Endothelial cell of umbilical vein (primary cell): ENCODE measurements around the gene PIK3R6. TPM values are rescaled to one million over a fixed set of nuclear protein-coding genes. Genes with fewer than 3 reads are reported as not detected.

ENCODE experiments used
- BruUV-seq: library from RNA; stranded (reverse); fragments of 400-500 nt; replicated peaks from 2 replicates; lab custom pipeline; 2021; lab: Mats Ljungman, UMichigan
- CTCF ChIA-PET: fragments of 300-600, 350-600 bp; sonication (Branson Sonifier 250); formaldehyde crosslinking; loops from one replicate; lab custom pipeline; 2021; ENCODE audit warnings: antibody characterized with exemption, inconsistent platforms; lab: Charles Lee
- POLR2A ChIA-PET: fragments of 300-600, 350-600 bp; sonication (Branson Sonifier 250); formaldehyde crosslinking; loops from one replicate; lab custom pipeline; 2021; ENCODE audit warnings: antibody characterized with exemption, inconsistent platforms; lab: Charles Lee
- DNase-seq: peaks from one replicate; pipeline ENCODE4 v3.0.0-alpha.2; 2011; ENCODE audit warnings: low read depth, low spot score
- FAIRE-seq: peaks from 2 replicates; lab custom pipeline; 2011; peaks lifted over from hg19 to GRCh38; lab: Jason Lieb, UNC
- H2AFZ ChIP-seq: 2 replicates; pipeline ENCODE4 v1.6.0; 2012; ENCODE audit warnings: low read depth, low read length, control low read depth, inconsistent platforms
- H3K27ac ChIP-seq: 2 replicates; pipeline ENCODE4 v1.5.1; 2011; ENCODE audit warnings: low read depth, mild to moderate bottlenecking, control low read depth, low read length, moderate library complexity; ENCODE audit not compliant: insufficient read depth
- H3K27me3 ChIP-seq, 2 experiments: 2 replicates each; pipeline versions ENCODE4 v1.6.0 to v1.6.1; 2011; ENCODE audit warnings: low read length in 2 of 2, mixed read lengths in 1 of 2; ENCODE audit not compliant: control insufficient read depth in 2 of 2, insufficient read depth in 2 of 2
- H3K36me3 ChIP-seq, 2 experiments: 2 replicates in 1 of 2; 3 replicates in 1 of 2; pipeline ENCODE4 v1.5.1; 2011; ENCODE audit warnings: low read length in 2 of 2, mild to moderate bottlenecking in 1 of 2, moderate library complexity in 1 of 2; ENCODE audit not compliant: control insufficient read depth in 2 of 2, insufficient read depth in 2 of 2; ENCODE audit errors: extremely low read depth in 1 of 2
- H3K4me1 ChIP-seq: 3 replicates; pipeline ENCODE4 v1.5.1; 2011; ENCODE audit warnings: mild to moderate bottlenecking, low read length; ENCODE audit not compliant: control insufficient read depth, insufficient read depth; ENCODE audit errors: extremely low read depth
- H3K4me2 ChIP-seq: 2 replicates; pipeline ENCODE4 v1.6.1; 2011; ENCODE audit warnings: low read length, control low read depth, mixed read lengths; ENCODE audit not compliant: insufficient read depth
- H3K4me3 ChIP-seq, 3 experiments: fragments of 200-600 bp in 1 of 3; sonication (generic), shearing (Covaris generic) in 1 of 3; replicated peaks in 1 of 3; 2 replicates each; pipeline ENCODE4 v1.5.1; 2011 to 2016; ENCODE audit warnings: control low read depth in 3 of 3, low read length in 3 of 3, mild to moderate bottlenecking in 2 of 3, inconsistent platforms in 1 of 3, low read depth in 1 of 3, moderate library complexity in 1 of 3; ENCODE audit not compliant: insufficient read depth in 1 of 3
- H3K79me2 ChIP-seq: 2 replicates; pipeline ENCODE4 v1.6.0; 2012; ENCODE audit warnings: low read length, inconsistent platforms; ENCODE audit not compliant: control insufficient read depth, insufficient read depth
- H3K9ac ChIP-seq: replicated peaks from 2 replicates; pipeline ENCODE3; 2011; ENCODE audit warnings: low read length, control low read depth; ENCODE audit not compliant: insufficient read depth; ENCODE audit errors: extremely low read depth
- H3K9me1 ChIP-seq: replicated peaks from 3 replicates; pipeline ENCODE4 v1.6.0; 2011; ENCODE audit warnings: mild to moderate bottlenecking, low read length; ENCODE audit not compliant: control insufficient read depth, insufficient read depth; ENCODE audit errors: extremely low read depth
- H3K9me3 ChIP-seq: replicated peaks from 2 replicates; pipeline ENCODE4 v1.5.1; 2012; ENCODE audit warnings: low read length, inconsistent platforms; ENCODE audit not compliant: control insufficient read depth, insufficient read depth
- H4K20me1 ChIP-seq: replicated peaks from 2 replicates; pipeline ENCODE3; 2011; ENCODE audit warnings: mild to moderate bottlenecking, low read length; ENCODE audit not compliant: control insufficient read depth, insufficient read depth; ENCODE audit errors: extremely low read depth
- CTCF ChIP-seq, 2 donors: IDR thresholded peaks; 1 replicate in 1 of 2; 2 replicates in 1 of 2; pipeline ENCODE4 v1.5.1; 2011; ENCODE audit warnings: low read length in 2 of 2, mild to moderate bottlenecking in 2 of 2, moderate library complexity in 2 of 2, control low read depth in 1 of 2, inconsistent platforms in 1 of 2, low read depth in 1 of 2; ENCODE audit not compliant: insufficient read depth in 1 of 2; ENCODE audit errors: extremely low read depth in 1 of 2
- EZH2 ChIP-seq: IDR thresholded peaks from 2 replicates; pipeline ENCODE4 v1.6.1; 2012; ENCODE audit warnings: borderline replicate concordance, low read depth, mild to moderate bottlenecking, moderate library complexity, low read length, inconsistent platforms; ENCODE audit not compliant: severe bottlenecking
- FOS ChIP-seq: IDR thresholded peaks from 2 replicates; pipeline ENCODE4 v1.6.1; 2011; ENCODE audit warnings: mild to moderate bottlenecking, low read length, moderate library complexity, borderline replicate concordance; ENCODE audit not compliant: insufficient read depth
- GATA2 ChIP-seq: IDR thresholded peaks from 2 replicates; pipeline ENCODE4 v1.7.0; 2011; ENCODE audit warnings: low read depth, mild to moderate bottlenecking, moderate library complexity, mixed read lengths, low read length; ENCODE audit not compliant: insufficient read length, insufficient read depth
- JUN ChIP-seq: IDR thresholded peaks from 2 replicates; pipeline ENCODE4 v1.6.1; 2011; ENCODE audit warnings: borderline replicate concordance, low read depth; ENCODE audit not compliant: insufficient read length, insufficient read depth
- MAX ChIP-seq: IDR thresholded peaks from 2 replicates; pipeline ENCODE4 v1.6.1; 2011; ENCODE audit not compliant: insufficient read depth, insufficient read length
- MYC ChIP-seq: IDR thresholded peaks from one replicate; pipeline ENCODE4 v1.6.1; 2011; ENCODE audit warnings: mild to moderate bottlenecking, low read depth, low read length
- POLR2A ChIP-seq: IDR thresholded peaks from 2 replicates; pipeline ENCODE4 v1.6.1; 2012; ENCODE audit warnings: low read depth, mild to moderate bottlenecking, control low read depth, low read length
- POLR2AphosphoS5 ChIP-seq: IDR thresholded peaks from 2 replicates; pipeline ENCODE4 v1.6.1; 2012; ENCODE audit warnings: low read depth, mild to moderate bottlenecking, control low read depth, low read length, moderate library complexity; ENCODE audit not compliant: insufficient read depth
- dilution Hi-C: fragments of 300-500 bp; cut with MboI; formaldehyde crosslinking; loops from one replicate; pipeline ENCODE4 v1.15.0; 2019; ENCODE audit warnings: low sequenced_read_pairs; ENCODE audit not compliant: extremely low pct_ligation_motif_present
- intact Hi-C: fragments of 100-400 bp; cut with micrococcal nuclease; formaldehyde crosslinking; loops from one replicate; pipeline ENCODE4 v1.10.0; 2022
- polyA plus RNA-seq, 4 experiments: library from polyadenylated mRNA; depleted of rRNA in 3 of 4; stranded (reverse) in 3 of 4; unstranded in 1 of 4; fragments of >200 nt; gene quantifications; 2 replicates each; pipeline versions ENCODE4 v1.2.1 to v1.2.3, GENCODE V29; 2011 to 2012; ENCODE audit warnings: missing spikeins in 1 of 4
- total RNA-seq: library from RNA; stranded (reverse); gene quantifications from 2 replicates; pipeline ENCODE4 v1.2.3, GENCODE V29; 2021

The PIK3R6 gene
- total and polyA plus RNA-seq, 2 donors (not counting 3 experiments of a cell fraction or from before 2014, with no cell fraction given), result not detected

- H3K9me3 ChIP-seq, result no peaks in the 10 kb centered on the region
- no peak overlapping the region for H3K27ac ChIP-seq
- DNase-seq, result no peak
- dilution Hi-C loops (no loop called here), intact Hi-C loops (no loop called here)
- H3K4me3 ChIP-seq, result no peak overlapping the region
- no peaks in the 10 kb centered on the region for H4K20me1 ChIP-seq
- ChIA-PET CTCF (no interaction called here), POLR2A (no interaction called here)
- no peak overlapping the region for H2AFZ ChIP-seq
- H3K9me1 ChIP-seq, result no peaks in the 10 kb centered on the region
- H3K9ac ChIP-seq, result no peak overlapping the region
- no peaks in the 10 kb centered on the region for H3K4me1 ChIP-seq
- no peaks in the 10 kb centered on the region for H3K36me3 ChIP-seq
- H3K27me3 ChIP-seq, result peaks cover 4 to 5% of the 10 kb centered on the region in 2 experiments
- FAIRE-seq, result no peak
- no peak overlapping the region for H3K4me2 ChIP-seq
- H3K79me2 ChIP-seq, result no peaks in the 10 kb centered on the region
- no TSS peak for BruUV-seq
- TF ChIP-seq JUN (no peak), POLR2A (no peak), FOS (no peak), POLR2AphosphoS5 (no peak), MYC (no peak), EZH2 (no peak), MAX (no peak), CTCF (IDR thresholded peaks at IDR 0.05; ENCODE audit: extremely low read depth in 1 of 2, insufficient read depth in 1 of 2, low read depth in 1 of 2, low read length in 2 of 2) (no peak), GATA2 (no peak)
Observed at GRCh38 chr17:8800656-8801055, 66.8 kb downstream of the PIK3R6 start.
